ENCODE measurements around the gene RGS1. TPM values are rescaled to one million over a fixed set of nuclear protein-coding genes. Genes with fewer than 3 reads are reported as not detected.

The RGS1 gene
- total and polyA plus RNA-seq, 2 experiments from 2014 or later = 0.12 TPM; not detected in 1

GRCh38 chr1:192629612-192630011 is 54.0 kb downstream of the RGS1 start:
- TF ChIP-seq CTCF (IDR thresholded peaks at IDR 0.05; ENCODE audit: low read depth, low read length) = no peak
- H3K9me3 ChIP-seq (ENCODE audit: low read depth) = no peaks in the 10 kb centered on the region
- H3K4me3 ChIP-seq = no peak overlapping the region
- no peaks in the 10 kb centered on the region for H3K36me3 ChIP-seq
- DNase-seq (ENCODE audit: low read depth in 1 of 2, low spot score in 1 of 2) = no peak
- no peaks in the 10 kb centered on the region for H3K27me3 ChIP-seq
- H3K27ac ChIP-seq = peak overlapping the region; percentile 24
- H3K4me1 ChIP-seq (ENCODE audit: low read depth) = peaks cover 62% of the 10 kb centered on the region

Other genes with a start within 250 kb of the RGS1 start
- 1.3 and 1.4 TPM in 2 replicates for gene RGS13, start 60.4 kb downstream of the RGS1 start, total RNA-seq
- gene RGS13, start 60.4 kb downstream of the RGS1 start, polyA plus RNA-seq = 2.0 and 4.8 TPM in 2 replicates
- gene RGS2, start 233.3 kb downstream of the RGS1 start, total RNA-seq = 11.5 and 15.6 TPM in 2 replicates
- gene RGS2, start 233.3 kb downstream of the RGS1 start, polyA plus RNA-seq = 28.2 and 32.3 TPM in 2 replicates